Measurements from ENCODE around the gene FADS1.

The FADS1 gene

DNA sequence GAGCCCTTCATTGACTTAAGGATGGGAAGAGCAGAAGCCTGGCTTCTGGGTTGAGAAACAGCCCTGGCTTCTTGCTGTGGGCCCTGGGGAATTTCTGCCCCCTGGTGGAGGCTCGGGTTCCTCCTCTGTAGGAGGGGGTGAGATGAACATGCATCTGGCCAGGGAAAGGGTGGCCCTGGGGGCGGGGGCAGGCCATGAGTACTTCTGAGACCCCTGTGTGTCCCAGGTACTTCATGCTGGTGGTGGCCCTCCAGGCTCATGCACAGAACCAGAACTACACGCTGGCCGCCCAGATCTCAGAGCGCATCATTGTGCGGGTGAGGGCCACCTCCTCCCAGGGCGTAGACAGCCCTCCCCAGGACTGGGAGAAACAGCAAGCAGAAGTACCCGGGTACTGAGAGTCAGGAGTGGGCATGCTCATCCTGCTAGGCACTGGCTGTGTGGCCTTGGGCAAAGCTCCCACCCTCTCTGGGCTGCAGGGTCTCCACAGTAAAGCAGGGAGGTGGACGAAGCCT is 40.2 kb downstream of the FADS1 start:
- peak; percentile 41 for DNase-seq (ENCODE audit: low spot score)

DNA sequence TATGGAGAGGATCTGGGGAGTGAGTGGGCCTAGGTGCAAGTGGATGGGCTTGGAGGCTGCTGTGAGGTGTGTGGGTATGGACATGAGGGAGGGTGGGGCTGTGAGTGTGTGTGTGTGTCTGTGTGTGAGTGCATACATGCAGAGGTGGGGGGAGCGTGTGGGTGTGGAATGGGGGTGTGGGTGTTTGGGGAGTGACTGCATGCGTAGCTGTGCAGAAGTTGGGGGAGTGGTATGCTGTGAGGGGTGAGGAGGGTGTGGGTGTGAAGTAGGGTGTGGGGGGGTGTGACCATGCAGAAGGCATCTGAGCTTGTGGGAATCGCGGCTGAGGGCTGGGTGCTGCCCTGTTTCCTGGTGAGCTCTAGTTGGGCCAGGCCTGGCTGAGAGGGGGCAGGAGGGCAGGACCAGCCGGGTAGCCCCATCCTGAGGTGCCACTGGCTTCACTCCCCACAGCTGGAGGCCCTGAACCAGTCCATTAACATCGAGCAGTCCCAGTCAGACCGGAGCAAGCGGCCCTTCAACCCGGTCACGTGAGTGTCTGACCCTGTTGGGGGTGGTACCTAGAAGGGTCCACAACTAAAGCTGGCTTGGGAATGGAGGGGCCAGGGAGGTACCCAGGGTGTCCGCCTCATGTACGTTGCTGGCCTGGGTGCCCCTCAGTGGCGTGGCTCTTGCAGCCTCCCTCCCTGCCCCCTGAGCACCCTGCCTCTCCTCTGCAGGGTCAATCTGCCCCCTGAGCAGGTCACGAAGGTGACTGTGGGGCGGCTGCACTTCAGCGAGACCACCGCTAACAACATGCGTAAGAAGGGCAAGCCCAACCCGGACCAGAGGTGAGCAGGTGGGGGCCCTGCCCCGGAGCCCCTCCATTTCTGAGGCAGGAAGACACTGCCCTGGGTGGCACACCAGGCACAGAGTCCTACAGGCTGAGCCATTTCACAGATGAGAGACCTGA is 40.9 kb downstream of the FADS1 start:
- DNase-seq (ENCODE audit: low spot score), result no peak

DNA sequence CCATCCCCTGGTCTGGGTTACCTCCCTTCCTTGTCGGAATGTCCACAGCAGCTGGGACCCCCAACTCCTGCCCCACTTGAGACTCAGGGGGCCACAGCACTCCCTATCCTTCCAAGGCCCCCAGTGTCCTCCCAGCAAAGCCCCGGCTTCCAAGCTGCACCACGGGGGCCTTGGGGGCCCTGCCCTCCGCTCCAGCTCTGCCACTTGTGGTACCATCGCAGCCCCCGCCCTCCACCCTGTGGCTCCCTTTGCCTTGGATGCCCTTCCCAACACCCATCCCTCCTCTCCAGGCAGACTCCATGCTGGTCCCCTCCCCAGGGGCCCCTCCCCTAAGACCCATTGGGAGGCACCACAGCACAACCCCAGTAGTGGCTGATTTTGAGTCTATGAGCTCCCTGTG is 41.7 kb downstream of the FADS1 start:
- DNase-seq (ENCODE audit: low spot score), result no peak

DNA sequence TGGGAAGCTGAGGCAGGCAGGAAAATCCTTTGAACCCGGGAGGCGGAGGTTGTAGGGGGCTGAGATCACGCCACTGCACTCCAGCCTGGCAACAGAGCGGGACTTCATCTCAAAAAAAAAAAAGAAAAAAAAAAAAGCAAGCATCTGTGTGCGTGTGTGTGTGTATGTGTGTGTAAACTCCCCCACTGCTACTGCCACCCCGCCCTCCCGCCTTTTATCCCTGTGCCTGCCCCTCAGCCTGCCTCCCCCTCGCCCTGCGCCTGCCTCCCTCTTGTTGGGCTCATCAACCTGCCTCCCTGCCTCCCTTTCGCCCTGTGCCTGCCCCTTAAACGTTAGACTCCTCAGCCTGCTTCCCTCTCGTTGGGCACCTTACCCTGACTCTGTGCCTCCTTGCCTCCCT is 42.4 kb downstream of the FADS1 start:
- DNase-seq (ENCODE audit: low spot score), result no peak

DNA sequence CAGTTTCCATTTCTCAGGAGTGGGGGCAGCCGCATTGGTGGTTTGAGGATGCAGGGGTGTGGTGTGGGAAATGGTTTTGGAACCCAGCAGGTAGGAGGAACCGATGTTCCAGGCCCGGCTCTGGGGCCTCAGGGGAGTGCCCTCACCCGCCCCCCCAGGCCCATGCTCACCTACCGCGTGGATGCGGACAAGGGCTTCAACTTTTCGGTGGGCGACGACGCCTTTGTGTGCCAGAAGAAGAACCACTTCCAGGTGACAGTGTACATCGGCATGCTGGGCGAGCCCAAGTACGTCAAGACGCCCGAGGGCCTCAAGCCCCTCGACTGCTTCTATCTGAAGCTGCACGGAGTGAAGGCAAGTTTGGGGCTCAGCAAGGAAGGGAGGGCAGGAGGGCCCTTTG is 43.0 kb downstream of the FADS1 start:
- no peak for DNase-seq (ENCODE audit: low spot score)

DNA sequence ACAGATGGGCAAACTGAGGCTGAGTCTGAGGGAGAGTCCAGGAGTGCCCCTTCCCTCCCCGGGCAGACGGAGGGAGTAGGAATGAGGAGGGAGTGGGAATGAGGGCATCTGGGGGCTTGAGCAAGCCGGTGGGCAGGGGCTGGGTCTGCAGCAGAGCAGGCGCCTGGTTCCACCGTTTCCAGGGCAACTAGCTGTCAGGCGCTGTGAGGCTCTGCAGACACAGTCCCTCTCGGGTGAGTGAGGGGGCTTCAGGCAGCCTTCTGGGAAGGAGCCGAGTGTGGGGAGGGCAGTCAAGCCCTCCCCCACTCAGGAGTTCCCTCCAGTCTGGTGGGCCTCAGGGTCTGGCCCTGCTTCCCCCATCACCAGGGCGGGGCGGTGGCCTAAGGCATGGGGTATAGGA is 43.4 kb downstream of the FADS1 start:
- DNase-seq (ENCODE audit: low spot score), result no peak

DNA sequence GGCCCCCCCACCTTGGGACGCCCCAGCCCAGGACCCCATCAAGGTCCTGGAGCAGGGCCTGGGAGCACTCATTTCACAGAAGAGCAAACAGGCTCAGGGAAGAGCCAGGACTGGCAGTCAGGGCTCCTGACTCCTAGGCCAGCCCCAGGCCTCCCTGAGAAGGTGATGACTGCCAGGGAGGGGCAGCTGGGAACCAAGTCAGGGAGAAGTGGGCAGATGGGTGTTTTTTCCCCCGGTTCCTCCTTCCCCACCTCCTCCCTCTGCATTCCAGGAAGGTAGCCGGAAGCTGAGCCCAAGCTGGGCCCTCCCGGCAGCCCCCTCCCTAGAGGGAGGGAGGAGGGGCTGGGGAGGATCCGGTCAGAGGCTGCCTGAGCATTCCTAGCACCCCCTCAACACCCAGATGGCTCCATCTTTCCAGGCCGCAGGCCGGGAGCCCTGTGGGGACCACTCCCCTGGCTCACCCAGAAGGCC is 44.8 kb downstream of the FADS1 start:
- DNase-seq (ENCODE audit: low spot score), result no peak

DNA sequence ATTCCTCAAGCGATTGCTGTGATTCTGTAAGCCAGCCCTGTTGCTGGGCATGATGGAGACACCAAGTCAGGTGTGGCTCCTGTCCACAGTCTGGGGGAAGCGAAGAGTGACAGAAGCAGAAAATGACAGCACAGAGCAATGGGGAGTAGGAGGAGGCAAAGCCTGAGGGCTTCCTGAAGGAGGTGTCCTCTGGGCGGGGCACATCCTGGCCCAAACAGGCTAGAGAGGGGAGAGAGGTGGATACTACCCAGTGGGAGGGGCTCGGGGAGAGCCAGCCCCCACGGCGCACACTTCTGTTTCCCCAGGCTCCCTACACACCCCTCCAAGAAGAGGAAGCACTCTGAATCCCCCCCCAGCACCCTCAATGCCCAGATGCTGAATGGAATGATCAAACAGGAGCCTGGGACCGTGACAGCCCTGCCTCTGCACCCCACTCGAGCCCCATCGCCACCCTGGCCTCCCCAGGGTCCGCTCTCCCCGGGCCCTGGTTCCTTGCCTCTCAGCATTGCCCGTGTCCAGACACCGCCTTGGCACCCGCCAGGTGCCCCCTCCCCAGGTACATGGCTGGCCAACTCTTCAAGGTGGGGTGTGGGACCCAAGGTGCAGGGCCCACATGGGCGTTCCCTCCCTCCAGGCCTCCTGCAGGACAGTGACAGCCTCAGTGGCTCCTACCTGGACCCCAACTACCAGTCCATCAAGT is 45.5 kb downstream of the FADS1 start:
- DNase-seq (ENCODE audit: low spot score), result no peak

DNA sequence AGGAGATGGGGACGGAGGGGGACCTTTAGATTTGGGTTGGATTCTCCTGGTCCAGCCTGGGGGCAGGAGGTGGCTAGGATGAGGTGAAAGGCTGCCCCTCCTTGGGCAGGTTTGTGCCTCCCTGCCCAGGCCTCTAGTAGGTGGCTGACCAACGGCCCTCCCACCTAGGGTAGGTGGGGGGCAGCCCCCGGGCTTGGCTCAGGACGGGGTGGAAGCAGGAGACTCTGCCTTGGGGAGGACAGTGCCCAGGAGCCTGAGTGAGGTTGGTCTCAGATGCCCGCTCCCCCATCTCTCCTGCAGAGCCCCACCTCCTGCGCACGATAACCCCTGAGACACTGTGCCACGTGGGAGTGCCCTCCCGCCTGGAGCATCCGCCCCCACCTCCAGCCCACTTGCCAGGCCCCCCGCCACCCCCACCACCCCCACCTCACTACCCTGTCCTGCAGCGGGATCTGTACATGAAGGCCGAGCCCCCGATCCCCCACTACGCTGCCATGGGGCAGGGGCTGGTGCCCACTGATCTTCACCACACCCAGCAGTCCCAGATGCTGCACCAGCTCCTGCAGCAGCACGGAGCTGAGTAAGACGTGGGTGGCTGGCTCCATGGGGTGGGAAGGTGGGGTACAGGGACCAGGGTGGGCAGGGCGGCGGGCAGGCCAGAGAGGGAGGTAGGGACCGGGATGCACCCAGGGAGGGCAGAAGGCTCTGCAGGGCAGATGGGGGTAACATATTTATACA is 46.7 kb downstream of the FADS1 start:
- no peak for DNase-seq (ENCODE audit: low spot score)

DNA sequence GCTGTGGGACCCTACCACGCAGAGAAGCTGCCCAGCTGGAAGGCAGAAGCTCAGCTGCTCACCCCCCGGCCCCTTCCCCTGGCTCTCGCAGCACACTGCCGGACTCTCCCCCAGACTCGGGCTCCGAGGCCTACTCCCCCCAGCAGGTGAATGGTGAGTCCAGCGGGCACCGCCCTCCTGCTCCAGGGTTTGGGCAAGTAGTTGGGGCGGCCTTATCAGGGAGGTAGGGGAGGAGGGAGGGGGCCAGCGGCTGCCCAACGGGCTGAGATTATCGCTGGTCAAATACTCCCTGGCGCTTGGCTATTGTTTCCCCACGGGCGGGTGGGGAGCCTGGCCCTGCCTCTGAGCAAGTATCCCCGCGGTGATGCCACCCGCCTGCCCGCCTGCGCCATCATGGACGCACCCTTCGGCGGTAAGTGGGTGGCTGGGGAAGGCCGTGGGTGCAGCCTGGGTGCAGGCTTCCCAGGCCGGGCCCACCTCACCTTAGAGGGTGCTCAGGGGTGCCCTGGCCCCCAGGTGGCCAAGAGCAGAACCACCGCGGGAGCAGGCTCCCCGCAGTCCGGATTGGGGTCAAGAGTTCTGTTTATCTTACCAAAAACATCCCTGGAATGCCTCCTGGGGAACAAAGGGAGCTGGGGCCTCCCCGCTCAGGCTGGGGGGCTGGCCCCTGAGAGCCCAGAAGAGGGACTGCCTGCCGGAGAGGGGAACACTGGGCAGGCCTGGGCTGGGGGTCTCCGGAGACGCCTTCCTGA is 47.5 kb downstream of the FADS1 start:
- DNase-seq (ENCODE audit: low spot score), result no peak

DNA sequence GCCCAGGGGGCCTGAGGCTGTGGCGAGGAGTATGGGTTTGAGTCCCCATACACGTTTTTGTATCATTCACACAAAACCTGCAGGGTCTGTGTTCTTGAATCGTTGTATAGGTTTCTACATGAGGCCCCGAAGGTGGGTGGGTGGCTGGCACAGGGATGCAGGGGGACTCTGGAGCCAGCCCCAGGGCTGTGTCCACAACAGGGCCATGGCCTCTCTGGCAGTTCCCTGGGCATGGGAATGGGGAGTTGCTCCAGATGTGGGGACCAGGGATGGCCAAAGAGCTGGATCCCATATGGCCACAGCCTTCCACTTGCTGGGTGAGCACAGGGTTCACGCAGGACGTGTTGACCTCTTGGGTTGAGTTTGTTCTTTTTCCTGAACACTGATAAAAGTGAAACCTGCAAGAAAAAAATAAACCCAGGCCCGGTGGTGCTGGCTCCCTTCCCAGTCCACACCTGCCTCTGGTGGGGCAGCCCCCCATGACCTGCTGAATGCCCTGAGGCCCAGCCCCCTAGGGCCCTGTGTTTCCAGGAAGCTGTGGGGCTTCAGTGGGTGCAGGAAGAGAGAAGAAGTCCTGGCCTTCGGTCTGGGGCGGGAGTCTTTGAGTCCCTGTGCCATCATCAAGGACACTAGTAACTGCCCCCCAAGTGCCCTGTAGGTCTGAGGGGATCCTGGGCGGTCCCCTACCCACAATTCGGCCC is 48.3 kb downstream of the FADS1 start:
- DNase-seq (ENCODE audit: low spot score), result no peak

DNA sequence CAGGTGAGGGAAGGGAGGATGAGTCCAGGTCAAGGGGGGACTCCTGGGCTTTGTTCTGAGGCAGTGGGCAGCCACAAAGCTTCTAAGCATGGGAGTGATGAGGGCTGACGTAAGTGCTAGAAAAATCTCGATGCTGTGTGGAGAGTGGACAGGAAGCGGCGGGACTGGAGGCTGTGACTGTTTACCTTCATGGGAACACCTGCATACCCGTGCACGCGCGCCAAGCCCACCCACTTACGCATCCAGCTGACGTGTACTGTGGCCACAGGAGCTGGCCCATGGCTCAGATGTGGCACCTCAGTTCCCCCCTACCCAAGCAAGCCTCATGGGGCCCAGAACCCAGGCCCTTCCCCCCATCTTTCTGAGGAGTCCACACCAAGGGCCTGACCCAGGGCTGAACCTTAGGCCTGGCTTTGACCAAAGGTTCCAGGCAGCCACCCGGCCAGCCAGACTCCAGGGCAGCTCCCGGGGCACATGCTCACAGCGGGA is 50.4 kb downstream of the FADS1 start:
- no peak for DNase-seq (ENCODE audit: low spot score)

DNA sequence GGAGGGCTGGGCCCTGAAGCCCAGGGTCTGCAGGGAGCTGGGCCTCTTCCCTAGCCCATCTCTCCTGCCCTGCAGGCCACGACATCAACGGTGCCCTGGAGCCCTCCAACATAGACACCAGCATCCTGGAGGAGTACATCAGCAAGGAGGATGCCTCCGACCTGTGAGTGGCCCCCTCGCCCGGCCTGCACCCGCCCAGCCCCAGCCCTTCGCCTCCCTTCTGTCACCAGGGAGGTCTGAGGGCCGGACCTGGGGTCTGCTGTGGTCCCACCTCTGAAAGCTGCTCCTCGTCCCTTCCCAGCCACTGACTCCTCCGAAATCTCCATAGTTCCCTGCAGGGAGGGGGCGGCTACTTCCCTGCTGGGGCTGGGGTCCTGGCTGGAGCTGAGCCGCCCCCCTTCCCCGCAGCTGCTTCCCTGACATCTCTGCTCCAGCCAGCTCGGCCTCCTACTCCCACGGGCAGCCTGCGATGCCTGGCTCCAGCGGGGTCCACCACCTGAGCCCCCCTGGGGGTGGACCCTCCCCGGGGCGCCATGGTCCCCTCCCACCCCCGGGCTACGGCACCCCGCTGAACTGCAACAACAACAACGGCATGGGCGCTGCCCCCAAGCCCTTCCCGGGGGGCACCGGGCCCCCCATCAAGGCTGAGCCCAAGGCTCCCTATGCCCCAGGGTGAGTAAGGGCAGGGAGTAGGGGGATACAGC is 51.1 kb downstream of the FADS1 start:
- no peak for DNase-seq (ENCODE audit: low spot score)

DNA sequence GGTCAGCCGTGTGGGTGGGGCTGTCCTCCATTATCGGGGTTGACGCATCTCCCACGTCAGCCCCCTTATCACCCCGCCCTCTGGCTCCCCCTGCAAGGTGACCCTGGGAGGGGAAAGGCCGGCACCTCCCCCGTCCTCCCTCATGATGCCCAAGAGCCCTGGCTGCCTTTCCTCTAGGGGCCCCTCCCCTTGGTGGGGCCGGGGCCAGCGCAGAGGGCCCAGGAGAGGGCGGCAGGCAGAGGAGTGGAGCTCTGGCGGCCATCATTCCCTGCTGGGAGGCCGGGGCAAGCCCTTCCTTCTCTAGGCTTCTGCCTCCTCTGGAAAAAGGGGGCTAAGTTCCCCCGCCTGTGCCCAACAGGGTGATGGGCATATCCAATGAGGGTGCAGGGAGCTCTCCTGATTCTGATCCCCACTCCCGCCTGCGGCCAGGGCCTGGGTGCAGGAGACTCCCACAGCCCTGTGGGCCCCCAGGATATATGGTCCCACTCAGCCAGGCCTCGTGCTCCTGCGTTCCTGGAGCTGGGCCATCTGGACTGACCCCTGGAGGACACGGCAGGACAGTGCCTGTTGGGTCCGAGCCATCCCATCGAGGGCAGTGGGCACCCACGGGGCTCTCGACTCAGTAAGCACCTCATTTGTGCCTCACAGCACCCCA is 52.1 kb downstream of the FADS1 start:
- DNase-seq (ENCODE audit: low spot score), result no peak

DNA sequence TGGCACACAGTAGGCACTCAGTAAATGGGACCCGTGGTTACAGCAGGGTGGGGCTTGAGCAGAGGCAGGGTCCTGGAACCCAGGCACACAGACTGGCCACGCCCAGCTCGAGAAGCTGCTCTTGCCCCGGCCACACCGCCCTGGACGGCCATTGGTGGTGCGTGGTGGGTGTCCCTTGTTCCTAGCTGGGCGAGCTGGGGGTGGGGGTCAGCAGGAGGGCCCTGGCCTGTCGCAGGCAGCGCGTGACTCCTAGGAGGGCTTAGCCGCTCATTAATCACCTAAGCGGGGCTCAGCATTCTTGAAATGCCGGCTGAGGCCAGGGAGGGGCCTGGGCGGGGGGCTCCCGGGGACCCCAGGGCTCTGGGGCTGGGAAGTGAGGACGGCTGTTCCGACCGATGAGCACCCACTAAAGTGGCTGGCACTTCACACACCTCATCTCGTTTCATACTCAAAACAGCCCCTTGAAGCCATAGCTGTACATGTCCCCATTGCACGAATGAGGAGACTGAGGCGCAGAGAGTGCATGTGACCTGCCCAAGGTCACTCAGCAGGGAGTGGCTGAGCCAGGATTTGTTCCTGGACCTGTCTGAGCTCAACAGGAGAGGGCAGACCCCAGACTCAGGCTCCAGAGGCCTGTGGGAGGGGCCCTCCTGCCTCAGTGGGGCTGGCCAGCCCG is 52.7 kb downstream of the FADS1 start:
- DNase-seq (ENCODE audit: low spot score), result no peak

DNA sequence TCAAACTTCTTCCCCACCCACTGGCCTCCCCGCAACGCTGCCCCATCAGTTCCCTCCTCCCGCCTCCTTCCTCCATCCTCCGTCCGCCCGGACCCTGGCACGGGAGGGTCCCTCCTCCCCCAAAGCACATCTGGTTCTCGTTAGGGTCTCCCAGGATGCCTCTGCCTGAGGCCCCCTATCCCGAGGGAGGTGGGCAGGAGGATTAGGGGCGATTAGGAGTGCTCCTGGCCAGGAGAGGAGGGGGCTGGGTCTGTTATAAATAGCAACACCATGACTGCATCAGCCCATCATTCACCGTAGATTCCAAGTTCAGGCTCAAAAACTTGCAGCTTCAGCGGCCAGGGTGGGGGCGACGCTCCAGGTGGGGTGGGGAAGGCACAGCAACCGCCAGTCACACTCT is 54.0 kb downstream of the FADS1 start:
- no peak for DNase-seq (ENCODE audit: low spot score)

DNA sequence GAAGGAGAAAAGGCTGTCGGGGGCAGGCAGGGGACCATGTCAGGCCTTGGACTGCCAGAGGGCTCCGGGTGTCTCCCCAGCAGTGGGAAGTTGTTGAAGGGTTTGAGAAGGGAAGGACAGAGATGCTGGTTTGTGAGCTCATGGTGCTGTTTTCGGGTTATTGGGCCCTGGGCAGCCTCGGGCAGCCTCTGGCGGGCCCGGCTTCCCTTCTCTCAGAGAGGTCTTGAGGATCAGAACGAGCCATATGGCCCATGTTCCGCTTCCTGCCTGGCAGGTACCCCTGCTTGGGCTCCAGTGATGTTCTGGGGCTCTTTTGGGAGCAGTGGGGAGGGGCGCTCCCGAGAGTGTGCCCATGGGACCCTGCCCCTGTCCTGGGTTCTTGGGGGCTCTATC is 54.6 kb downstream of the FADS1 start:
- no peak for DNase-seq (ENCODE audit: low spot score)

DNA sequence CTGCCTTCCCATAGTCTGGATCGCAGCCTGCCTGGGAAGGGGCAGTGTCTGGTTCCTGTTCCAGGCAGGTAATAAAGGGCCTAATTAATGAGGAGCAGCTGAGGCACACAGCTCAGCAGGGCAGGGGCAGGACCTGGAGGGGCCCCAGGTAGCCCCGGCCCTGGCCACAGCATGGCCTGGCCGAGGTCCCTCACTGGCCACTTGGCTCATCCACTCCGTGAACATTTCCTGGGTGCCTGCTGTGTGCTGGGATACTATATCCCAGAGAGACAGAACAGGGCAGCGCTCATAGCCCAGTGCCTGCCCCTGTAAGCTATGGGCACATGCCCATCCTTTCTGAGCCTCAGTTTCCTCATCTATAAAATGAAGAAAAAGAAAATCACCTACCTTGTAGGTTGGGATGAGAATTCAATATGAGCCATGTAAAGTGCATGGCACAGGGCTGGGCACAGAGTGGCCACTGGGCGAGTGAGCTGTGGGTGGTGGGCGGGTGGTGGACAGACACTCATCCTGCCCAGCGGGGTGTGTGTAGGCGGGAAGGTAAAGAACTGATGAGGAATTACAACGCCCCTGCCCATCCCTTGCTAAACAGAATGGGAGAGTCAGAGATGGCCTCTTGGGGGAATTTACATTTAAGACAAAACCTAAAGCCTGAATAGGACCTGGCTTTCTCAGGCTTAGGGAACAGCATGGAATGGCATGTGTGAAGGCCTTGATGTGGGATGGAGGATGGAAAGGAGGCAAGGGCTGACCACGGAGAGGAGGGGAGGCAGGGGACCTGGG is 55.2 kb downstream of the FADS1 start:
- DNase-seq (ENCODE audit: low spot score), result no peak

All from CD4-positive, alpha-beta T cell treated with Interleukin-6 at 100 ng/mL for 8 hours (primary cell).